NCI-H128 (cell line): ENCODE data around the gene MAN2A1.

Experiments
- DNase-seq: peaks from one replicate; lab custom pipeline; 2025; ENCODE audit not compliant: unreplicated experiment; lab: John Stamatoyannopoulos, UW

MAN2A1 gene

GRCh38 chr5:109704282-109704952, 14.7 kb downstream of the MAN2A1 start:
- DNase-seq, result no peak

GRCh38 chr5:109705596-109705995, 15.9 kb downstream of the MAN2A1 start:
- no peak for DNase-seq

- DNase-seq, result no peak
Observed at GRCh38 chr5:109706095-109706494, 16.4 kb downstream of the MAN2A1 start.

GRCh38 chr5:109707531-109707930, 17.8 kb downstream of the MAN2A1 start:
- DNase-seq, result no peak

GRCh38 chr5:109708813-109709212, 19.1 kb downstream of the MAN2A1 start:
- no peak for DNase-seq

- no peak for DNase-seq
Observed at GRCh38 chr5:109709225-109709624, 19.5 kb downstream of the MAN2A1 start.

GRCh38 chr5:109711673-109712072, 21.9 kb downstream of the MAN2A1 start:
- no peak for DNase-seq

- DNase-seq, result no peak
Observed at GRCh38 chr5:109713453-109713852, 23.7 kb downstream of the MAN2A1 start.

- DNase-seq, result no peak
Observed at GRCh38 chr5:109714592-109714991, 24.9 kb downstream of the MAN2A1 start.

GRCh38 chr5:109718216-109718615, 28.5 kb downstream of the MAN2A1 start:
- no peak for DNase-seq

GRCh38 chr5:109718632-109719031, 28.9 kb downstream of the MAN2A1 start:
- no peak for DNase-seq

GRCh38 chr5:109719978-109720377, 30.3 kb downstream of the MAN2A1 start:
- no peak for DNase-seq

GRCh38 chr5:109721741-109722140, 32.0 kb downstream of the MAN2A1 start:
- DNase-seq, result no peak

- no peak for DNase-seq
Observed at GRCh38 chr5:109723606-109724005, 33.9 kb downstream of the MAN2A1 start.

GRCh38 chr5:109725135-109725534, 35.4 kb downstream of the MAN2A1 start:
- no peak for DNase-seq

GRCh38 chr5:109739741-109740728, 50.3 kb downstream of the MAN2A1 start:
- DNase-seq, result no peak

- no peak for DNase-seq
Observed at GRCh38 chr5:109740966-109741365, 51.2 kb downstream of the MAN2A1 start.

- DNase-seq, result no peak
Observed at GRCh38 chr5:109741390-109741789, 51.7 kb downstream of the MAN2A1 start.

- no peak for DNase-seq
Observed at GRCh38 chr5:109743041-109743531, 53.4 kb downstream of the MAN2A1 start.

GRCh38 chr5:109743770-109744212, 54.1 kb downstream of the MAN2A1 start:
- no peak for DNase-seq

- DNase-seq, result no peak
Observed at GRCh38 chr5:109744261-109744660, 54.5 kb downstream of the MAN2A1 start.

GRCh38 chr5:109748546-109748945, 58.8 kb downstream of the MAN2A1 start:
- no peak for DNase-seq
